Activated CD8-positive, alpha-beta memory T cell treated with anti-CD3 and anti-CD28 coated beads, Interleukin-2, amount 50 U/mL, for 24 hours (primary cell): ENCODE results near the gene GAS2L3.

Source experiments
- DNase-seq: peaks from one replicate; pipeline ENCODE4 v3.0.0-alpha.2; 2020; ENCODE audit errors: extremely low read depth

Gene GAS2L3

GRCh38 chr12:100661300-100661951, 87.9 kb downstream of the GAS2L3 start:
- DNase-seq, result no peak

GRCh38 chr12:100666588-100666987, 93.1 kb downstream of the GAS2L3 start:
- no peak for DNase-seq

- DNase-seq, result no peak
These were observed 95.6 kb downstream of the GAS2L3 start for GRCh38 chr12:100668945-100669536.

- no peak for DNase-seq
These were observed 96.4 kb downstream of the GAS2L3 start for GRCh38 chr12:100669922-100670321.

- DNase-seq, result no peak
These were observed 98.1 kb downstream of the GAS2L3 start for GRCh38 chr12:100671396-100672074.

- DNase-seq, result no peak
These were observed 98.7 kb downstream of the GAS2L3 start for GRCh38 chr12:100672075-100672592.

GRCh38 chr12:100674036-100674888, 100.8 kb downstream of the GAS2L3 start:
- no peak for DNase-seq
